SH-SY5Y (cell line): ENCODE results near the gene EPHA2.

Source experiments
- GATA2 ChIP-seq: IDR thresholded peaks from 2 replicates; pipeline ENCODE4 v1.6.1; 2011; ENCODE audit warnings: mild to moderate bottlenecking, low read depth, low read length
- GATA3 ChIP-seq: IDR thresholded peaks from 2 replicates; pipeline ENCODE4 v1.6.1; 2011; ENCODE audit warnings: low read depth, mild to moderate bottlenecking, low read length, moderate library complexity

GRCh38 chr1:16101623-16102022, 54.2 kb downstream of the EPHA2 start:
- TF ChIP-seq GATA2 (no peak), GATA3 (no peak)
